ENCODE measurements around the gene TM4SF18.
A peak's percentile ranks its signal among the peaks of the same experiment; 100 is the strongest.

TM4SF18 gene

GRCh38 chr3:149284034-149284433 is 49.4 kb downstream of the TM4SF18 start:
- DNase-seq (ENCODE audit: low read depth, low spot score): no peak

- DNase-seq (ENCODE audit: low read depth, low spot score): no peak
These were observed 50.0 kb downstream of the TM4SF18 start for GRCh38 chr3:149283401-149283800.

DNA sequence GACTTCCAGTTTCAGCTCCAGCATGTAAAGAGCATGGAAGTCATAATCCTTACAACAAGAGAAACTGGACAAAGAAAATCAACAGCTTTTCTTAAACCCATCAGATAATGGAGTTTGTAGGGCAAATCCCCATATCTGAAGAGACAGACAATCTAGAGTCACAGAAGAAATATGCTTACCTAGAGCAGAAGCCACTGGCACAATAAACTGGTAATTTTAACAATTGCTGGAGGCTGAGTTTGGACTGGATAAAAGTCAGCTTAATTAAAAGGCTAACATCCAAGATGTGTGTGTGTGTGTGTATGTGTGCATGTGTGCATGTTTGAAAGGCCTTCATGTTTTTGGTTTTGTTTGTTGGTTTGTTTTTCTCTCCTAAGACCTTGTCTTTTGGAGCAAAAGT is 50.6 kb downstream of the TM4SF18 start:
- no peak for DNase-seq (ENCODE audit: low read depth, low spot score)

GRCh38 chr3:149282322-149282721 is 51.1 kb downstream of the TM4SF18 start:
- DNase-seq (ENCODE audit: low read depth, low spot score): no peak

GRCh38 chr3:149280671-149281349 is 52.6 kb downstream of the TM4SF18 start:
- no peak for DNase-seq (ENCODE audit: low read depth, low spot score)

GRCh38 chr3:149278911-149279310 is 54.5 kb downstream of the TM4SF18 start:
- no peak for DNase-seq (ENCODE audit: low read depth, low spot score)

DNA sequence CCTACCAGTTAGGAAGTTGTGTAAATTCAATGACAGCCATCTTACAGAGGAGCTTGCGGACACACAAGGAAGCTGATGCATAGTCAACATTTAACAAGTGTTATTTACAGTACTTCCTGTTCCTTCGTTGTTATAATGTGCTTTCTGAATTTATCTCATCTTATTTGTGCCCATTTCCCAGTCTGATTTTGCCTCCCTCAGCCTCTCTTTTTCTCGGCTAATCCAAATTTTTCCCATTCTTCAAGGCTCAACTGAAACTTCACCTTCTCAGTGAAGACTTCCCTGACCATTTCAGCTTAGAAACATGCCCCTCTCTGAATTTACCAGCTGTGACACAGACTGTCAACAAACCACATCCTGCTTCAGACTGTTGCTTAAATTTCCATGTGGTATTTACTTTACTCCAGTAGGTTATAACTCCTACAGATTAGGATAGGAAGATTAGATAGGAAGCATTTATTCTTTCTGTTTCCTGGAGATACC is 56.1 kb downstream of the TM4SF18 start:
- peak; percentile 56 for DNase-seq (ENCODE audit: low read depth, low spot score)

GRCh38 chr3:149276619-149277018 is 56.8 kb downstream of the TM4SF18 start:
- no peak for DNase-seq (ENCODE audit: low read depth, low spot score)

DNA sequence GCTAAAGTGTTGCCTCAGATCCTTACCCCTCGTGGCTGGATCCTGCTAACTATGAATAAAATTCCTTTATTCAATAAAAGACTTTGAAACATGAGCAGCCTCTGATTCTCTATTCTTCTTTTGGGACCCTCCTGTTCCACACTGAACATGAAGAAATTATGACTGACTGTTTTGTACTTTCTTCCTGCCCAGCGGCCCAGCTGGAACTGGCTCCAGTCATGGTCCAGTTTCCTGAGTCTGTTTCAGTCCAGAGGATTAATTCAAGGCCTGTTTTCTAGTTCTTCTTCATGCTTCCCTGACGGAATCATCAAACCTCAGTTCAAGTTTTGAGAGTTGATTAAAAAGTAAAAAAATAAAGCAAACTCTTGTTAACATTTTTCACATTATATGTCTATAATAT is 59.2 kb downstream of the TM4SF18 start:
- DNase-seq (ENCODE audit: low read depth, low spot score): no peak

GRCh38 chr3:149273096-149273751 is 60.2 kb downstream of the TM4SF18 start:
- peak; percentile 54 for DNase-seq (ENCODE audit: low read depth, low spot score)

GRCh38 chr3:149271669-149272068 is 61.8 kb downstream of the TM4SF18 start:
- no peak for DNase-seq (ENCODE audit: low read depth, low spot score)

DNA sequence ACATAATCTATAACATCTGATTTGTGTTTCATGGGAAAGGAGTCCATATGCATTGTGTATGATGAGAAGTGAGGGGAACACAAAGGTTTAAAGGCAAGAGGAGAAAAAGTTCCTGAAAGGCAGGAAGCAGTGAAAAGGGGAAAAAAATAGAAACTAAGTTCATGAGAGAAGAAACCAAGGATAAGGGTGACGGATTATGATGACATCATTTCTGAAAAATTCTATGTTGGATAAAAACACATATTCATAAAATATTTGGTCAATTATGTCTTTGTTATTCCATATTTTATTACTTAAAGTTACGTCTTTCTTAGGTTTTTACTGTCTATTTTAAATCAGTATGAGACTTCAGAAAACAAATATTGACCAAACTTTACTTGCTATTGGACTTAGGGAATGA is 63.3 kb downstream of the TM4SF18 start:
- no peak for DNase-seq (ENCODE audit: low read depth, low spot score)

DNA sequence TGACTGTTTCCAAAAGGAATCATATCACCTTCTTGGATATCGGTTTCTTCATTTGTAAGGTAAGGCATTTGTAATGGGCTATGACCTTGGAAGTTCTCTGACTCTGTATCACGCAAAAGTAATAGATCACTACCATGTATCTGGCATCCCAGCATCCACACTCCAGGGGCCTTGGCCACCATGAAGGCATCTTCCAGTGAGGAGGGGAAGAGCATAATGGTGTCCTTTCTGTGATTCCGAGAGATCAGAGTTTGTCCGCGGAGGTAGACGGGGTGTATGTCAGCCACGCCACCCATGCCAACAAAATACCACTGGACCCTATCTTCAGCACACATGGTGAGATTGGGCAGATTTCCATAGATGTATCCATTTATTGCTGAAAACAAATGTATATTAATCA is 63.7 kb downstream of the TM4SF18 start:
- no peak for DNase-seq (ENCODE audit: low read depth, low spot score)

All from brain pericyte (primary cell).